Neural progenitor cell (in vitro differentiated cells): ENCODE results near the gene SLCO3A1.

ENCODE experiments used
- EZH2phosphoT487 ChIP-seq: fragments of 200-600 bp; sonication (generic); IDR thresholded peaks from 2 replicates; pipeline ENCODE4 v1.6.1; 2017; ENCODE audit warnings: antibody characterized with exemption
- TF ChIP-seq, protein P1 (sequence below): fragments of 200-600 bp; sonication (generic); IDR thresholded peaks from 2 replicates; pipeline ENCODE4 v1.5.1; 2017; ENCODE audit warnings: antibody characterized with exemption, mild to moderate bottlenecking

DNA sequence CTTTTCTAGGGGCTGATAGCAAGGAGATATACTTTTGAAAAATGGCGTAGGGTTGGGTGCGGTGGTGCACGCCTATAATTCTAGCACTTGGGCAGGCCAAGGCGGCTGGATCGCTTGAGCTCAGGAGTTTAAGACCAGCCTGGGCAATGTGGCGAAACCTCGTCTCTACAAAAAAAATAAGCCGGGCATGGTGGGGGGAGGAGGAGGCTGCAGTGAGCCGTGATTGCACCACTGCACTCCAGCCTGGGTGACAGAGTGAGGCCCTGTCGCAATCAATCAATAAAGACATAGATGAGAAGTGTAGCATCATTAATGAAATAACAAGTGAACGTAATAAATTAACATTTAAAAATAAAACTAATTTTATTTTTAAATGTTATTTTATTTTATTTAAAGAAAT lies 134.6 kb downstream of the SLCO3A1 start:
- TF ChIP-seq, protein P1, sequence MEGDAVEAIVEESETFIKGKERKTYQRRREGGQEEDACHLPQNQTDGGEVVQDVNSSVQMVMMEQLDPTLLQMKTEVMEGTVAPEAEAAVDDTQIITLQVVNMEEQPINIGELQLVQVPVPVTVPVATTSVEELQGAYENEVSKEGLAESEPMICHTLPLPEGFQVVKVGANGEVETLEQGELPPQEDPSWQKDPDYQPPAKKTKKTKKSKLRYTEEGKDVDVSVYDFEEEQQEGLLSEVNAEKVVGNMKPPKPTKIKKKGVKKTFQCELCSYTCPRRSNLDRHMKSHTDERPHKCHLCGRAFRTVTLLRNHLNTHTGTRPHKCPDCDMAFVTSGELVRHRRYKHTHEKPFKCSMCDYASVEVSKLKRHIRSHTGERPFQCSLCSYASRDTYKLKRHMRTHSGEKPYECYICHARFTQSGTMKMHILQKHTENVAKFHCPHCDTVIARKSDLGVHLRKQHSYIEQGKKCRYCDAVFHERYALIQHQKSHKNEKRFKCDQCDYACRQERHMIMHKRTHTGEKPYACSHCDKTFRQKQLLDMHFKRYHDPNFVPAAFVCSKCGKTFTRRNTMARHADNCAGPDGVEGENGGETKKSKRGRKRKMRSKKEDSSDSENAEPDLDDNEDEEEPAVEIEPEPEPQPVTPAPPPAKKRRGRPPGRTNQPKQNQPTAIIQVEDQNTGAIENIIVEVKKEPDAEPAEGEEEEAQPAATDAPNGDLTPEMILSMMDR: no peak
- no peak for TF ChIP-seq EZH2phosphoT487
